ENCODE data around the gene ARL11.

The ARL11 gene

DNA sequence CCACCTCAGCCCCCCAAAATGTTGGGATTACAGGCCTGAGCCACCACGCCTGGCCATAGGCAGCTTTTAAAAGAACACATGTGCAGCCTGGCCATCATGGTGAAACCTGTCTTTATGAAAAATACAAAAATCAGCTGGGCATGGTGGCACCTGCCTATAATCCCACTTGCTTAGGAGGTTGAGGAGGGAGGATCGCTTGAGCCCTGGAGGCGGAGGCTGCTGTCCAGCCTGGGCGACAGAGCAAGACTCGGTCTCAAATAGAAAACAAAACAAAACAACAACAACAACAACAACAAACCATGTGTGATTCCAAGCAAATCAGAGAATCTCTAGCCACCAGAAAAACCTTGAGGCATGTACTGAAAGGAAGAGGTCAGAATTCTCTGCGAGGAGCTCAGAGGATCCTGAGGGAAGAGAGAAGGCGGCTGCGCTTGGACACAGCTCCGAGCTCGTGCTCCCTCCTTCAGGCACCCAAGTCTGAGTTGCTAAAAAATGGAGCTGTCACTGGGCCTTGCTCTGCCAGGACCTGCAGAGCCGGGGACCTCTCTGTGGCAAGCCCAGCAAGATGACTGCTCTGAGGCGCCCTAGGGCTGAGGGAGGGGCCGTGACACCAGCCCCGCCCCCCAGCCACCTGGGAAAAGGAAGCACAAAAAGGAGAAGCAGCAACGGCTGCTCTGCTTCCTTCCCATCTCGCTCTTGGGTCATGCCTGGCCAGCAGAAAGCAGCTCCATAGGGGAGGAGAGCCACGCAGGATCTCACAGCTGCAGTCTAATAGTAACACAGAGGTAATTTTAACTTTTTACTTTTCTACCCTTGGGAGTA, at the start of gene ARL11:
Gene ARL11 (plus strand): TSS at position 677 of the 822 bp plus-strand sequence. CDS start 1,941 bp downstream, outside the sequence.
- Mint-ChIP-seq H3K4me1 (peaks cover 19% of the 10 kb centered on the region), H3K27me3 (ENCODE audit: low read depth, poor library complexity) (peaks cover under 1% of the 10 kb centered on the region), H3K27ac (peak within 1 kb of the TSS; percentile 34), H3K9me3 (no peaks in the 10 kb centered on the region), H3K4me3 (peak within 1 kb of the TSS; percentile 63), H3K36me3 (ENCODE audit: low read depth) (no peaks in the 10 kb centered on the region)
- TF ChIP-seq CTCF (IDR thresholded peaks at IDR 0.05), result no peak
- DNase-seq, result peak; percentile 45

DNA sequence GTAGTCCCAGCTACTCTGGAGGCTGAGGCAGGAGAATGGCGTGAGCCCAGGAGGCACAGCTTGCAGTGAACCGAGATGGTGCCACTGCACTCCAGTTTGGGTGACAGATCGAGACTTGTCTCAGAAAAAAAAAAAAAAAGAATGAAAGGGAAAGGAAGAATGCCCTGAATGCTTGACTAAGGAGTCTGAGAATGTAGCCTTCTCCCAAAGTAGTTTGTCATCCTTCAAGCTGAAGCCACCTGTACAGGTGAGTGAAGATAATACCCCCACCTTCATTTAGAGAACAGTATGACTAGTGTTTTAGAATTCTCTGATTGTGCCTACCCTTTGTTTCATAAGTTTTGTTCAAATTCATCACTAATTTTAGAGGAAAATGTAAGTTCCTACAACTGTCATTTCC, 48.8 kb upstream of the ARL11 start:
- no peak overlapping the region for H3K27ac Mint-ChIP-seq
- H3K4me3 Mint-ChIP-seq, result no peak overlapping the region
- H3K36me3 Mint-ChIP-seq (ENCODE audit: low read depth), result peaks cover 52% of the 10 kb centered on the region
- H3K9me3 Mint-ChIP-seq, result peaks cover 7% of the 10 kb centered on the region
- TF ChIP-seq CTCF (IDR thresholded peaks at IDR 0.05), result no peak
- no peak for DNase-seq
- peaks cover 20% of the 10 kb centered on the region for H3K4me1 Mint-ChIP-seq
- no peaks in the 10 kb centered on the region for H3K27me3 Mint-ChIP-seq (ENCODE audit: low read depth, poor library complexity)

GRCh38 chr13:49580980-49581680, 47.2 kb upstream of the ARL11 start:
- Mint-ChIP-seq H3K4me1 (peaks cover 27% of the 10 kb centered on the region), H3K27ac (peak overlapping the region; percentile 69), H3K4me3 (no peak overlapping the region), H3K9me3 (no peaks in the 10 kb centered on the region), H3K36me3 (ENCODE audit: low read depth) (peaks cover 38% of the 10 kb centered on the region), H3K27me3 (ENCODE audit: low read depth, poor library complexity) (peaks cover 4% of the 10 kb centered on the region)
- no peak for TF ChIP-seq CTCF (IDR thresholded peaks at IDR 0.05)
- no peak for DNase-seq

DNA sequence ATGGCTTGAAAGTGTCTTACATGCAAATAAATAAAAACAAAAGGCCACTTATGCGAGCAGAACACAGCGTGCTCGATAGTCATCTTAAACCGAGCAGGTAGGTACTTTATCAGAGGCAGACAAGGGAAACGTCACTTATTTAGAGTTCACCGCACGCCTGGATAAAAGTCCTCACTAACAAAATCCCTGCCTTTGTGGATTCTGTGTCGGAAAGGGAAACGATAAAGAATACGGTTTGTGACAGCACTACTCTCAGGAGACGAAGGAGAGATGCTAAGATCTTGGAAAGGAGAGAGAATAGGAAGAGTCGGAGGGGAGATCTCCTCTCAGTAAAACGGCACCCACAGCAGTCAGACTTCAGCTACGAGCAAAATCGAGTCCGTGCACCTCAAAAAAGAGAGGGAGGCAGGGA, 43.5 kb upstream of the ARL11 start:
- H3K4me1 Mint-ChIP-seq, result peaks cover 41% of the 10 kb centered on the region
- peak overlapping the region; percentile 95 for H3K4me3 Mint-ChIP-seq
- H3K36me3 Mint-ChIP-seq (ENCODE audit: low read depth), result peaks cover 31% of the 10 kb centered on the region
- TF ChIP-seq CTCF (IDR thresholded peaks at IDR 0.05), result no peak
- peaks cover 3% of the 10 kb centered on the region for H3K9me3 Mint-ChIP-seq
- H3K27ac Mint-ChIP-seq, result no peak overlapping the region
- H3K27me3 Mint-ChIP-seq (ENCODE audit: low read depth, poor library complexity), result peaks cover 10% of the 10 kb centered on the region
- DNase-seq, result no peak

GRCh38 chr13:49585220-49586157, 42.8 kb upstream of the ARL11 start, which contains the start of gene RCBTB1:
Gene RCBTB1 (minus strand): TSS chr13:49585558. CDS start chr13:49567279, 18,279 bp downstream.
- peak within 1 kb of the TSS; percentile 95 for H3K4me3 Mint-ChIP-seq
- peaks cover 3% of the 10 kb centered on the region for H3K9me3 Mint-ChIP-seq
- peaks cover 11% of the 10 kb centered on the region for H3K27me3 Mint-ChIP-seq (ENCODE audit: low read depth, poor library complexity)
- DNase-seq, result peak; percentile 78
- H3K4me1 Mint-ChIP-seq, result peaks cover 41% of the 10 kb centered on the region
- no peak for TF ChIP-seq CTCF (IDR thresholded peaks at IDR 0.05)
- peaks cover 24% of the 10 kb centered on the region for H3K36me3 Mint-ChIP-seq (ENCODE audit: low read depth)
- H3K27ac Mint-ChIP-seq, result peak within 1 kb of the TSS; percentile 81
